Lung (tissue), 12 donors: Measurements from ENCODE around the gene SPATA6L. TPM values are rescaled to one million over a fixed set of nuclear protein-coding genes. Genes with fewer than 3 reads are reported as not detected.

Source experiments
- ATAC-seq: fragments of 200-7000 bp; cut with Tn5 transposase; one replicate; pipeline ENCODE4 v1.9.1; 2020; ENCODE audit warnings: moderate number of reproducible peaks; ENCODE audit not compliant: insufficient read depth, low FRiP score
- DNase-seq, 3 donors: peaks; one replicate each; pipeline ENCODE4 v3.0.0-alpha.2; 2013 to 2017
- H3K27ac ChIP-seq, 2 donors: one replicate each; pipeline ENCODE4 v1.5.1; 2013; ENCODE audit warnings: mild to moderate bottlenecking in 2 of 2, moderate library complexity in 2 of 2, control low read depth in 1 of 2, inconsistent platforms in 1 of 2, low read depth in 1 of 2, low read length in 1 of 2
- H3K27me3 ChIP-seq, 3 donors: one replicate each; pipeline ENCODE4 v1.5.1; 2013; ENCODE audit warnings: low read length in 2 of 3; ENCODE audit not compliant: control insufficient read depth in 3 of 3, insufficient read depth in 3 of 3
- H3K36me3 ChIP-seq, 4 donors: one replicate each; pipeline ENCODE4 v1.5.1; 2013; ENCODE audit warnings: low read length in 4 of 4, mild to moderate bottlenecking in 1 of 4, moderate library complexity in 1 of 4; ENCODE audit not compliant: control insufficient read depth in 4 of 4, insufficient read depth in 4 of 4
- H3K4me1 ChIP-seq, 5 donors: one replicate each; pipeline ENCODE4 v1.5.1; 2013; ENCODE audit warnings: low read length in 5 of 5, mild to moderate bottlenecking in 2 of 5, moderate library complexity in 1 of 5; ENCODE audit not compliant: control insufficient read depth in 5 of 5, insufficient read depth in 5 of 5
- H3K4me3 ChIP-seq: one replicate; pipeline ENCODE4 v1.5.1; 2013; ENCODE audit warnings: mild to moderate bottlenecking, control low read depth, moderate library complexity
- H3K9ac ChIP-seq, 2 donors: one replicate each; pipeline ENCODE4 v1.5.1; 2013; ENCODE audit warnings: low read length in 2 of 2, control low read depth in 1 of 2; ENCODE audit not compliant: insufficient read depth in 1 of 2
- H3K9me3 ChIP-seq, 4 donors: one replicate each; pipeline ENCODE4 v1.5.1; 2013; ENCODE audit warnings: low read length in 3 of 4, mild to moderate bottlenecking in 1 of 4, moderate library complexity in 1 of 4; ENCODE audit not compliant: control insufficient read depth in 4 of 4, insufficient read depth in 3 of 4
- CTCF ChIP-seq: IDR thresholded peaks from 2 replicates; pipeline ENCODE4 v1.5.1; 2012; ENCODE audit warnings: mild to moderate bottlenecking; ENCODE audit errors: control extremely low read depth, extremely low read depth
- WGBS, 2 donors: extraction: QIAGEN DNeasy Blood & Tissue Kit; methylation state at CpG; one replicate each; pipeline ENCODE4 v1.1.7; 2013; 5-methylcytosine and 5-hydroxymethylcytosine counted together
- polyA plus RNA-seq, 2 donors: library from polyadenylated mRNA; stranded (reverse); fragments of 200-250 nt; gene quantifications; one replicate each; pipeline ENCODE4 v1.2.1, GENCODE V29; 2013
- total RNA-seq, 2 donors: library from RNA; depleted of rRNA in 1 of 2; stranded (reverse); fragments of >200 nt in 1 of 2; gene quantifications; one replicate each; pipeline ENCODE4 v1.2.1, GENCODE V29; 2014 to 2021
- donor health status: control.
- donor health status: control.
- donor health status: Bipolar disorder and iron deficiency.
- donor health status: healthy.
- donor health status: DM: yes; HTN: yes; CAD: no.

SPATA6L gene
- total and polyA plus RNA-seq, 4 donors = 2.1 to 25.6 (median 11.4) TPM

- no peaks in the 10 kb centered on the region for H3K27me3 ChIP-seq
- ATAC-seq (no peak), DNase-seq (no peak)
- no peak overlapping the region for H3K27ac ChIP-seq
- no peaks in the 10 kb centered on the region for H3K36me3 ChIP-seq
- no peak overlapping the region for H3K9ac ChIP-seq
- H3K9me3 ChIP-seq = no peaks in the 10 kb centered on the region
- no peaks in the 10 kb centered on the region for H3K4me1 ChIP-seq
- no peak for TF ChIP-seq CTCF
- H3K4me3 ChIP-seq = no peak overlapping the region
- 44 to 49% methylated on average over 2 of the region's 2 CpGs for WGBS, 2 donors
Observed at GRCh38 chr9:4630836-4631235, 35.4 kb downstream of the SPATA6L start.

- no peaks in the 10 kb centered on the region for H3K4me1 ChIP-seq
- H3K9ac ChIP-seq = peak overlapping the region in 1 of 2 donors; percentile 25
- TF ChIP-seq CTCF = no peak
- H3K27ac ChIP-seq = no peak overlapping the region
- no peaks in the 10 kb centered on the region for H3K27me3 ChIP-seq
- no peak overlapping the region for H3K4me3 ChIP-seq
- no peaks in the 10 kb centered on the region for H3K36me3 ChIP-seq
- ATAC-seq (no peak), DNase-seq (peak in 2 of 3 donors; percentile 20 to 26)
- 76 to 82% methylated on average over 10 of the region's 10 CpGs for WGBS, 2 donors
- no peaks in the 10 kb centered on the region for H3K9me3 ChIP-seq
Observed at GRCh38 chr9:4622016-4622415, 44.3 kb downstream of the SPATA6L start.

- no peaks in the 10 kb centered on the region for H3K27me3 ChIP-seq
- no peak overlapping the region for H3K4me3 ChIP-seq
- H3K9ac ChIP-seq = no peak overlapping the region
- no peak overlapping the region for H3K27ac ChIP-seq
- H3K36me3 ChIP-seq = peaks cover 0 to 2% (median 0%) of the 10 kb centered on the region in 4 donors
- TF ChIP-seq CTCF = no peak
- no peaks in the 10 kb centered on the region for H3K4me1 ChIP-seq
- no peaks in the 10 kb centered on the region for H3K9me3 ChIP-seq
- no peak for ATAC-seq
- 79 to 85% methylated on average over 2 of the region's 2 CpGs for WGBS, 2 donors
- DNase-seq = no peak
Observed at GRCh38 chr9:4620881-4621555, 45.3 kb downstream of the SPATA6L start.
